Parathyroid adenoma (tissue), 2 donors: ENCODE measurements around the gene ZBTB18.

ENCODE experiments used
- H2AFZ ChIP-seq: fragments of 300-600 bp; sonication (generic); one replicate; pipeline ENCODE4 v1.7.0; 2017; ENCODE audit warnings: antibody characterized with exemption, mild to moderate bottlenecking
- H3K27ac ChIP-seq: fragments of 300-600 bp; sonication (generic); one replicate; pipeline ENCODE4 v1.7.0; 2017
- H3K27me3 ChIP-seq: fragments of 300-600 bp; sonication (generic); one replicate; pipeline ENCODE4 v1.7.0; 2017; ENCODE audit warnings: low read length; ENCODE audit not compliant: control insufficient read depth, insufficient read depth
- H3K36me3 ChIP-seq: fragments of 300-600 bp; sonication (generic); one replicate; pipeline ENCODE4 v1.7.0; 2017; ENCODE audit warnings: low read length; ENCODE audit not compliant: control insufficient read depth, insufficient read depth
- H3K4me1 ChIP-seq: fragments of 300-600 bp; sonication (generic); one replicate; pipeline ENCODE4 v1.7.0; 2017; ENCODE audit warnings: control low read depth
- H3K4me2 ChIP-seq: fragments of 300-600 bp; sonication (generic); one replicate; pipeline ENCODE4 v1.7.0; 2017; ENCODE audit warnings: low read length
- H3K4me3 ChIP-seq: fragments of 300-600 bp; sonication (generic); one replicate; pipeline ENCODE4 v1.7.0; 2017; ENCODE audit warnings: low read depth, low read length
- H3K79me2 ChIP-seq: fragments of 300-600 bp; sonication (generic); one replicate; pipeline ENCODE4 v1.7.0; 2017; ENCODE audit warnings: control low read depth
- H3K9ac ChIP-seq: fragments of 300-600 bp; sonication (generic); one replicate; pipeline ENCODE4 v1.7.0; 2017; ENCODE audit warnings: mild to moderate bottlenecking
- H3K9me3 ChIP-seq: fragments of 300-600 bp; sonication (generic); one replicate; pipeline ENCODE4 v1.7.0; 2017; ENCODE audit warnings: low read length; ENCODE audit not compliant: control insufficient read depth
- CTCF ChIP-seq: fragments of 300-600 bp; sonication (generic); IDR thresholded peaks from one replicate; pipeline ENCODE4 v1.7.0; 2017; ENCODE audit warnings: antibody characterized with exemption, mild to moderate bottlenecking
- donor health status: primary hyperparathyroidism.

ZBTB18 gene

GRCh38 chr1:244049162-244050013, 1.7 kb upstream of the ZBTB18 start:
- Histone ChIP-seq H3K27me3 (no peaks in the 10 kb centered on the region), H3K9ac (no peak overlapping the region), H2AFZ (peak overlapping the region; percentile 60), H3K79me2 (no peaks in the 10 kb centered on the region), H3K27ac (peak overlapping the region; percentile 24), H3K4me2 (peak overlapping the region; percentile 93), H3K36me3 (no peaks in the 10 kb centered on the region), H3K9me3 (no peaks in the 10 kb centered on the region), H3K4me1 (no peaks in the 10 kb centered on the region), H3K4me3 (peak overlapping the region; percentile 82)
- no peak for TF ChIP-seq CTCF

GRCh38 chr1:244050014-244050834, 859 bp upstream of the ZBTB18 start:
- no peaks in the 10 kb centered on the region for H3K9me3 ChIP-seq
- H3K79me2 ChIP-seq: no peaks in the 10 kb centered on the region
- peak overlapping the region; percentile 24 for H3K27ac ChIP-seq
- H3K4me2 ChIP-seq: peak overlapping the region; percentile 93
- H3K9ac ChIP-seq: no peak overlapping the region
- peak overlapping the region; percentile 60 for H2AFZ ChIP-seq
- H3K4me1 ChIP-seq: no peaks in the 10 kb centered on the region
- H3K4me3 ChIP-seq: peak overlapping the region; percentile 82
- no peaks in the 10 kb centered on the region for H3K36me3 ChIP-seq
- H3K27me3 ChIP-seq: no peaks in the 10 kb centered on the region
- no peak for TF ChIP-seq CTCF

GRCh38 chr1:244052016-244052727, 1.1 kb downstream of the ZBTB18 start:
- no peaks in the 10 kb centered on the region for H3K9me3 ChIP-seq
- H3K27me3 ChIP-seq: no peaks in the 10 kb centered on the region
- no peaks in the 10 kb centered on the region for H3K79me2 ChIP-seq
- no peaks in the 10 kb centered on the region for H3K36me3 ChIP-seq
- no peak for TF ChIP-seq CTCF
- peak overlapping the region; percentile 39 for H3K4me2 ChIP-seq
- no peaks in the 10 kb centered on the region for H3K4me1 ChIP-seq
- no peak overlapping the region for H3K9ac ChIP-seq
- H3K4me3 ChIP-seq: no peak overlapping the region
- H3K27ac ChIP-seq: no peak overlapping the region
- H2AFZ ChIP-seq: no peak overlapping the region

- Histone ChIP-seq H2AFZ (no peak overlapping the region), H3K9me3 (no peaks in the 10 kb centered on the region), H3K4me2 (no peak overlapping the region), H3K9ac (no peak overlapping the region), H3K27me3 (no peaks in the 10 kb centered on the region), H3K27ac (no peak overlapping the region), H3K36me3 (no peaks in the 10 kb centered on the region), H3K4me1 (no peaks in the 10 kb centered on the region), H3K4me3 (no peak overlapping the region), H3K79me2 (no peaks in the 10 kb centered on the region)
- TF ChIP-seq CTCF: no peak
Measured at GRCh38 chr1:244052728-244053312, 1.7 kb downstream of the ZBTB18 start.
